Mesenchymal stem cell (in vitro differentiated cells and primary cell): Measurements from ENCODE around the gene MGLL.
A peak's percentile ranks its signal among the peaks of the same experiment; 100 is the strongest.

Source experiments
- DNase-seq: peaks from one replicate; pipeline ENCODE4 v3.0.0-alpha.2; 2013
- H2AFZ ChIP-seq: one replicate; pipeline ENCODE4 v1.6.1; 2013; ENCODE audit warnings: low read depth, mild to moderate bottlenecking, control low read depth, inconsistent platforms, low read length, moderate library complexity
- H2AK5ac ChIP-seq: 2 replicates; pipeline ENCODE4 v1.6.1; 2013; ENCODE audit warnings: low read length, moderate library complexity, mild to moderate bottlenecking, inconsistent platforms; ENCODE audit not compliant: severe bottlenecking
- H2BK120ac ChIP-seq: one replicate; pipeline ENCODE4 v1.6.1; 2013; ENCODE audit warnings: low read depth, mild to moderate bottlenecking, inconsistent platforms, low read length, moderate library complexity
- H2BK12ac ChIP-seq, 2 experiments: one replicate each; pipeline ENCODE4 v1.6.1; 2013; ENCODE audit warnings: inconsistent platforms in 2 of 2, low read length in 2 of 2, mild to moderate bottlenecking in 2 of 2, moderate library complexity in 2 of 2, control low read depth in 1 of 2
- H2BK15ac ChIP-seq: one replicate; pipeline ENCODE4 v1.6.1; 2013; ENCODE audit warnings: mild to moderate bottlenecking, low read depth, inconsistent platforms; ENCODE audit not compliant: poor library complexity, severe bottlenecking
- H2BK5ac ChIP-seq: 2 replicates; pipeline ENCODE4 v1.6.1; 2013; ENCODE audit warnings: low read depth, mild to moderate bottlenecking, low read length, control low read depth, inconsistent platforms; ENCODE audit not compliant: poor library complexity, severe bottlenecking
- H3K14ac ChIP-seq, 2 experiments: one replicate each; pipeline ENCODE4 v1.6.1; 2013; ENCODE audit warnings: inconsistent platforms in 2 of 2, low read length in 2 of 2, control low read depth in 1 of 2, mild to moderate bottlenecking in 1 of 2, moderate library complexity in 1 of 2
- H3K18ac ChIP-seq, 2 experiments: one replicate each; pipeline ENCODE4 v1.6.1; 2013; ENCODE audit warnings: inconsistent platforms in 2 of 2, low read length in 2 of 2, control low read depth in 1 of 2, low read depth in 1 of 2, mild to moderate bottlenecking in 1 of 2
- H3K23ac ChIP-seq, 2 experiments: one replicate each; pipeline ENCODE4 v1.6.1; 2013; ENCODE audit warnings: inconsistent platforms in 2 of 2, low read length in 2 of 2, mild to moderate bottlenecking in 2 of 2, moderate library complexity in 2 of 2, control low read depth in 1 of 2
- H3K27ac ChIP-seq: 2 replicates; pipeline ENCODE4 v1.5.1; 2013; ENCODE audit warnings: mild to moderate bottlenecking, moderate library complexity, low read length, control low read depth, inconsistent platforms; ENCODE audit not compliant: poor library complexity, severe bottlenecking
- H3K27me3 ChIP-seq, 2 experiments: 2 replicates each; pipeline versions ENCODE4 v1.6.1 to v1.7.0; 2013; ENCODE audit warnings: low read length in 2 of 2, mild to moderate bottlenecking in 2 of 2, moderate library complexity in 2 of 2, control low read depth in 1 of 2, inconsistent platforms in 1 of 2; ENCODE audit not compliant: control insufficient read depth in 1 of 2, insufficient read depth in 1 of 2
- H3K36me3 ChIP-seq, 2 experiments: 2 replicates each; pipeline versions ENCODE4 v1.6.1 to v1.7.0; 2013; ENCODE audit warnings: low read length in 2 of 2, control low read depth in 1 of 2, inconsistent platforms in 1 of 2, low read depth in 1 of 2, mild to moderate bottlenecking in 1 of 2; ENCODE audit not compliant: insufficient read depth in 2 of 2, control insufficient read depth in 1 of 2
- H3K4ac ChIP-seq, 2 experiments: one replicate each; pipeline ENCODE4 v1.6.1; 2013; ENCODE audit warnings: inconsistent platforms in 2 of 2, low read length in 2 of 2, mild to moderate bottlenecking in 2 of 2, moderate library complexity in 2 of 2, control low read depth in 1 of 2, low read depth in 1 of 2
- H3K4me1 ChIP-seq: 2 replicates; pipeline ENCODE4 v1.6.1; 2013; ENCODE audit warnings: low read depth, low read length, control low read depth; ENCODE audit not compliant: control insufficient read depth, insufficient read depth
- H3K4me2 ChIP-seq: 2 replicates; pipeline ENCODE4 v1.6.1; 2013; ENCODE audit warnings: low read length, mild to moderate bottlenecking, inconsistent platforms; ENCODE audit not compliant: poor library complexity, severe bottlenecking
- H3K4me3 ChIP-seq, 2 experiments: 2 replicates each; pipeline versions ENCODE4 v1.5.1 to v1.7.0; 2013; ENCODE audit warnings: low read length in 2 of 2, mild to moderate bottlenecking in 2 of 2, control low read depth in 1 of 2, low read depth in 1 of 2; ENCODE audit not compliant: insufficient read depth in 1 of 2
- H3K79me1 ChIP-seq: replicated peaks from 2 replicates; pipeline ENCODE4 v1.6.1; 2013; ENCODE audit warnings: mild to moderate bottlenecking, control low read depth, low read length, inconsistent platforms; ENCODE audit not compliant: poor library complexity, severe bottlenecking
- H3K9ac ChIP-seq: 2 replicates; pipeline ENCODE4 v1.7.0; 2013; ENCODE audit warnings: mild to moderate bottlenecking, low read length, moderate library complexity
- H3K9me3 ChIP-seq: 2 replicates; pipeline ENCODE4 v1.7.0; 2013; ENCODE audit warnings: mild to moderate bottlenecking, low read length; ENCODE audit not compliant: control insufficient read depth
- H4K8ac ChIP-seq: one replicate; pipeline ENCODE4 v1.6.1; 2013; ENCODE audit warnings: inconsistent platforms, mild to moderate bottlenecking, low read length, moderate library complexity
- H4K91ac ChIP-seq: one replicate; pipeline ENCODE4 v1.6.1; 2013; ENCODE audit warnings: mild to moderate bottlenecking, low read length, inconsistent platforms
- WGBS: methylation state at CpG from one replicate; pipeline ENCODE4 v1.1.7; 2013; ENCODE audit warnings: mixed read lengths; 5-methylcytosine and 5-hydroxymethylcytosine counted together

Gene MGLL

DNA sequence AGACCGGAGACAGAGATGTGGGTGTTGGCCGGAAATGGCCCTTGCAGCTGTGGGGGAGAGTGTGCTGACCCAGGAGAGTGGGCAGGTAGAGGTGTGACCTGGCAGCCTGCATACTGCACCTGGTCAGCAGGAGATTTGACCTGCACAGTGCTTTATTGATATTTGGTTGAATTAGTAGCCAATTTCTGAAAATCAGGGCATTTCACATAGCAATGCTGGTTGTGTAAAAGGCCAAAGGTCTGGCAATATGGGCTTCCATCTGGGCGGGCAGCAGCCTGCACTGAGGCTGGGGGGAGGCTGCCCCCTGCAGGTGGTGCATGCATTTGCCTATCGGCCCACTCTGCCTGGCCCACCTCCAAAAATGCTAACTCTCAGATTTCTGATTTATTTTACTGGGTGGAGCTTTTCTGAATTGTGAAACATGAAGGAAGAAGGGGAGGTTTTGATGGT, 9.4 kb upstream of the MGLL start:
- no peak overlapping the region for H3K27ac ChIP-seq
- no peak overlapping the region for H2BK5ac ChIP-seq
- no peaks in the 10 kb centered on the region for H3K27me3 ChIP-seq
- no peaks in the 10 kb centered on the region for H3K79me1 ChIP-seq
- 47% methylated on average over 4 of the region's 4 CpGs for WGBS
- H3K36me3 ChIP-seq: no peaks in the 10 kb centered on the region
- no peak overlapping the region for H2BK12ac ChIP-seq
- no peak overlapping the region for H2AK5ac ChIP-seq
- H3K9me3 ChIP-seq: peaks cover 32% of the 10 kb centered on the region
- H4K91ac ChIP-seq: no peak overlapping the region
- H2BK120ac ChIP-seq: no peak overlapping the region
- H3K23ac ChIP-seq: no peak overlapping the region
- no peak overlapping the region for H3K14ac ChIP-seq
- H3K9ac ChIP-seq: no peak overlapping the region
- H3K4me3 ChIP-seq: no peak overlapping the region
- no peak overlapping the region for H3K18ac ChIP-seq
- H2AFZ ChIP-seq: no peak overlapping the region
- no peaks in the 10 kb centered on the region for H3K4me1 ChIP-seq
- H4K8ac ChIP-seq: no peak overlapping the region
- peak; percentile 47 for DNase-seq
- H2BK15ac ChIP-seq: no peak overlapping the region
- H3K4ac ChIP-seq: no peak overlapping the region
- H3K4me2 ChIP-seq: no peak overlapping the region

DNA sequence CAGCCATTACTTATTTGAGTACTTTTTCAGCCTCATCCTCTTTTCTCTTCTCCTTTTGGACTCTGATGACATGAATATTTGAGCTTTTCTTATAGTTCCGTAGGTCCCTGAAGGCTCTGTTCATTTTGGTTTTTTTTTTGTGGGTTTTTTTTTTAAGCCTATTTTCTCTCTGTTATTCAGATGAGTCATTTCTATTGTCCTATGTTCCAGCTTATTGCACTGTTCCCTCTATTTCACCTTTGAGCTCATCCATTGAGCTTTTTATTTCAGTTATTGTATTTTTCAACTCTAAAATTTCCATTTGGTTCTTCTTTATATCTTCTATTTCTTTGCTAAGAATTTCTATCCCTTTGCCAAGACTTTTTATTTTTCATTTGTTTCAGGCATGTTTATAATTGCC, 7.2 kb upstream of the MGLL start:
- no peaks in the 10 kb centered on the region for H3K4me1 ChIP-seq
- no peak overlapping the region for H4K91ac ChIP-seq
- no peak overlapping the region for H3K18ac ChIP-seq
- H2BK15ac ChIP-seq: no peak overlapping the region
- DNase-seq: no peak
- peaks cover 32% of the 10 kb centered on the region for H3K9me3 ChIP-seq
- no peak overlapping the region for H2BK5ac ChIP-seq
- H3K27me3 ChIP-seq: no peaks in the 10 kb centered on the region
- H2AFZ ChIP-seq: no peak overlapping the region
- H3K4me2 ChIP-seq: no peak overlapping the region
- no peak overlapping the region for H3K14ac ChIP-seq
- H3K4ac ChIP-seq: no peak overlapping the region
- no peak overlapping the region for H2BK120ac ChIP-seq
- no peak overlapping the region for H2BK12ac ChIP-seq
- H3K36me3 ChIP-seq: no peaks in the 10 kb centered on the region
- H3K4me3 ChIP-seq: no peak overlapping the region
- no peak overlapping the region for H3K27ac ChIP-seq
- H3K9ac ChIP-seq: no peak overlapping the region
- no CpG with 5 or more reads among the region's 1 CpG for WGBS
- no peaks in the 10 kb centered on the region for H3K79me1 ChIP-seq
- no peak overlapping the region for H3K23ac ChIP-seq
- no peak overlapping the region for H2AK5ac ChIP-seq
- no peak overlapping the region for H4K8ac ChIP-seq

DNA sequence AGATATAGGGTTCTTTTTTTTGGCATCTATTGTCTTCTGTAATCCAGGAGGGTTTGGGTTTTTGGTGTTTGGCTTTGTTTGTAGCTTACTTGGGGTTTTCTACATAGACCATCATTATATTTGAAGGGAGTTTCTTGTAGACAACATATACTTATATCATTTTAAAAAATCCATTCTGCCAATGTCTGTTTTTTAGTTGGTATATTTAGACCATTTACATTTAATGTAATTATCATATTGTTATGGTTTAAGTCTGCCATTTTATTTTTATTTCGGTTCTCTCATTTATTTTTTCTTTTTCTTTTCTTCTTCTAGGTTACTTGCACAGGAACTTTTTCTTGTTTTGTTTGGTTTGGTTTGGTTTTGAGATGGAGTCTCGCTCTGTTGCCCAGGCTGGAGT, 5.5 kb upstream of the MGLL start:
- no peak overlapping the region for H2AK5ac ChIP-seq
- no peak overlapping the region for H3K27ac ChIP-seq
- no CpG with 5 or more reads among the region's 2 CpGs for WGBS
- H2BK5ac ChIP-seq: no peak overlapping the region
- H2AFZ ChIP-seq: no peak overlapping the region
- H3K9me3 ChIP-seq: peaks cover 32% of the 10 kb centered on the region
- no peak overlapping the region for H3K18ac ChIP-seq
- no peaks in the 10 kb centered on the region for H3K27me3 ChIP-seq
- no peak overlapping the region for H3K14ac ChIP-seq
- no peak overlapping the region for H2BK15ac ChIP-seq
- DNase-seq: no peak
- no peak overlapping the region for H2BK12ac ChIP-seq
- no peak overlapping the region for H3K9ac ChIP-seq
- H3K36me3 ChIP-seq: no peaks in the 10 kb centered on the region
- peaks cover 1% of the 10 kb centered on the region for H3K79me1 ChIP-seq
- no peak overlapping the region for H4K91ac ChIP-seq
- no peak overlapping the region for H3K23ac ChIP-seq
- H3K4me2 ChIP-seq: no peak overlapping the region
- no peak overlapping the region for H4K8ac ChIP-seq
- no peak overlapping the region for H2BK120ac ChIP-seq
- no peak overlapping the region for H3K4ac ChIP-seq
- peaks cover 5% of the 10 kb centered on the region for H3K4me1 ChIP-seq
- no peak overlapping the region for H3K4me3 ChIP-seq

DNA sequence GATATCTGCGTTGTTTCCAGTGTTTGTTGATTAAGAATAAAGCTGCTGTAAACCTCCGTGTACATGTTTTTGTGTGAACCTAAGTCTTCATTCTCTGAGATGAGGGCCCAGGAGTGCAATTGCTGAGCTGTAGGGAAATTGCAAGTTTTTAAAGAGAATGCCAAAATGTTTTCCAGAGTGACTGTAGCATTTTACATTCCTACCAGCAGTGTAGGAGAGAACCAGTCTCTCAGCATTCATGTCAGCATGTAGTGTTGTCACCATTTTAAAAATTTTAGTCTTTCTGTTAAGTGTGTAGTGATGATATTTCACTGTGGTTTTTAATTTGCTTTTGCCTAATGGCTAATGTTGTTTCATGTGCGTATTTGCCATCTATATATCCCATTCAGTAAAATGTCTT, 3.4 kb upstream of the MGLL start:
- Histone ChIP-seq H3K23ac (no peak overlapping the region), H2AK5ac (no peak overlapping the region), H3K18ac (no peak overlapping the region), H2BK12ac (no peak overlapping the region), H3K4ac (no peak overlapping the region), H2BK5ac (no peak overlapping the region), H3K4me2 (no peak overlapping the region), H3K36me3 (no peaks in the 10 kb centered on the region), H3K4me3 (no peak overlapping the region), H3K79me1 (peaks cover 3% of the 10 kb centered on the region), H4K91ac (no peak overlapping the region), H3K9ac (no peak overlapping the region), H2BK15ac (no peak overlapping the region), H3K14ac (no peak overlapping the region), H3K27ac (no peak overlapping the region), H2AFZ (no peak overlapping the region), H3K27me3 (no peaks in the 10 kb centered on the region), H3K4me1 (peaks cover 10% of the 10 kb centered on the region), H4K8ac (no peak overlapping the region), H3K9me3 (peaks cover 32% of the 10 kb centered on the region), H2BK120ac (no peak overlapping the region)
- DNase-seq: no peak
- 87% methylated on average over 3 of the region's 3 CpGs for WGBS
